CMK (cell line): Measurements from ENCODE around the gene ANKRD28.
"Not testable (repeated sequence)": the region's sequence is repeated elsewhere in the genome, so short reads cannot be mapped to it uniquely, and the experiment has no call there.

Experiments
- DNase-seq: peaks from one replicate; pipeline ENCODE4 v3.0.0-alpha.2; 2010; ENCODE audit warnings: low read depth

Gene ANKRD28

DNA sequence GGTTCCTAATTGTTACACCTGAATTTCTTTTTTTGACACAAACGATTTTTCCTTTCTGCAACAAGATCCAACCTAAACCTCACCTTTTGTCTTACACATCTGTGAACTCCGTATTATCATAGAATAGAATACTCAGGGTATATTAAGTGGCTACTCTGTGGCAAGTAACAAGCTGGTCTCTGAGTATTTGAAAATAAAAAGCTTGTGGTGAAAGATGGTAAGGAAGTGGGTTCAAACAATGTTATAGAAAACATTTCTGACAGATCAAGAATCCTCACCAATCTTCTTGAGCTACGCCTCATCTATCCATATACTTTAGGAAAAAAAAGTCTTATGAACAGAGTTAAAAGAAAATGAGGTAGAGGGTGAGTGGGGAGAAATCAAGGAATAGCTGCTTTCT lies 3.5 kb upstream of the ANKRD28 start:
- DNase-seq, result no peak

DNA sequence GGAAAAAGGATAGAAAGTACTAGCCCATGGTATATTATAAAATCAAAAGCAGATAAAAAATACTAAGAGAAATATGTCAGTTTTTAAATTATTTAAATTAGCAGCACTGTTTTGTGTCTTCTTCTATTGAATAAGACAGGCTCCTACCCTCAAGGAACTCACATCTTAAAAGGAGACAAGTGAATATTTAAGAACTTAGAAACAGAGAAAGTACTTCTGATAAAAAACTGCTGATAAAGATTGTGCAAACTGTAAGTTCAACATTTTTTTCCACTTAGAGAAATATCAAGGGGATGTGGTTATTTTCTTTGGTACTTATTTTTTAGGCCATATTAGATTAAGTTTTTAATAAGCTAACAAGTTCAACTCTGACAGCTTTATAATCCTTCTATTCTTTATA lies 3.0 kb upstream of the ANKRD28 start:
- DNase-seq, result no peak

DNA sequence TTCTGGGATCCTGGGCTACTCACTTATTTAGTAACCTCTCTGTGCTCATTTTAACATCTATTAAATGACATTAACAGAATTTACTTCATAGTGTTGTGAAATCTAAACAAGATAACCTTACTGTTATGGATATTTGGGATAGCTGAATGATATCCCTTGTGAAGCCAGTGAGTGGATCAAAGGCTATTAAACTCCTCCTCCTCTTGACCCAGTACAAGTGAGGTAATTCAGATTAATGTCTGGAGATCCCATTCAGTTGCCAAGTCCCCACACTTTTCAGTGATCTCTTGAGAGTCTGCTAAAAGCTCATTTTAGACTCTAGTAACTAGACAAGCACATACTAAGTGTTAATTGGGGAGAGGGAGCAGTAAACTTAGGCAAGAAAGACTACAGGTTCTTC lies 2.5 kb upstream of the ANKRD28 start:
- no peak for DNase-seq

DNA sequence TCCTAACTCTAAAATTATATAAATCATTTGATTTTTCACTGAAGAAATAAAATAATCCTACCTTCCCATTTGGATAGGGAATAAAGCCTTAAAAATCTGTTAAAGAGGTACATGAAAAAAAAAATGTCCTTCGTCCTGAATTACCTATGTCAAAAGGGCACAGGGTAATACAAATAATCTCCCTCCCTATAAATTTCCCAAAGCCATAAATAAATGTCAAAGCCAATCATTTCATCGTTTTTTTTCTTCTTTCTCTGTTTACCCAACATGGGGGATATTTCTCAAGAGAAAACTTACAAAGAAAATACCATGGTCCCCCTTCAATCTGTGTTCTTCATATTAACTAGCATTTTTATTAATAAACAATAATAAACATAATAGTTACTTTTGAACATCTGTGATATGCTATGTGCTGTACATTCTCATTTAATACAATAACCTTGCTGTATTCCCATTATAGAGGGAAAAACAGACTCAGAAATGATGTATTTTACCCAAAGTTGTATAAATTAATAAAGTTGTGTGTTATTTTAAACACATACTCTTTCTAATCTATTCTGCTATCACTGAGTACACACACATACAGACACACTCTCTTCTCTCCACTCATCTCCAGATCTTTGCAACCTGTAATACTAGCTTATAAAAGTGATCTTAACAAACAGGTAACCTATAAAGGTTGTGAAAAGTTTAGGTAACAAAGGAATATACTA lies 910 bp upstream of the ANKRD28 start:
- DNase-seq, result no peak

DNA sequence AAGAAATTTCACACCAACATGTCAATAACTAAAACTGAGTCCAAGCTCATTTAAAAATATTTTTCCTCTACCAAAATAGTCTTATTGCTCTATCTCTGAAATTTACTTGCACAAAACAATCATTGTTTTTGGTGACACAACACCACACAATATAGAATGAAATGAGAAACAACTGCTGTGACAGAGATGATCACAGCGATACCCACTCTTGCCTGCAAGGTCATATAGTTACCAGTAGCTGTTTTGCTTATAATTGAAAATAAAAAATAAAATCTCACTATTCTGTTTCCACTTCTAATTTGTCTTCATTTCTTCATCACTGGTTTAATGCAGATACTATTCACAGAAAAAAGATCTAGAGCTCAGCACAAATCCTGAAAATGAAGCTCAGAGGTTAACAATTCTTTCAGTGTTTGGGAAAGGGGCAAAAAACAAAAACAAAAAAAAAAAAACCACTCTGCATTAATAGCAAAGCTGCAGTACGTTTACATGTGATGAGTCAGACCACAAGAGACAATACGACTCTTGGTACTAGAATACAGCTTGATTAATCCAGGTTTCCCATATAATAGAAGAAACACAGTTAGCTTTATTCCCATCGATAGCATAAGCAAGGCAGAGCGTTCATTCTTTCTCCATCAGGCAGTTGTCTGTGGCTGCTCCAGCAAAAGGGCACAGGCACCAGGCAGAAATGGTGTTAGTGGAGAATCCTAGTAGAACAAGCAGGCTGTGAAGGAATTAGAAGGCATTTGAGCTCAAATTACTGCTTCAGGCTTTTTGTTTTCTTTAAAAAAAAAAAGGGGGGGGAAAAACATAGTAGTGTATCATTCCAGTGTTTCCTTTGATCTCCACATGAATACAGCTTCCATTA lies 773 bp downstream of the ANKRD28 start:
- DNase-seq, result no peak

DNA sequence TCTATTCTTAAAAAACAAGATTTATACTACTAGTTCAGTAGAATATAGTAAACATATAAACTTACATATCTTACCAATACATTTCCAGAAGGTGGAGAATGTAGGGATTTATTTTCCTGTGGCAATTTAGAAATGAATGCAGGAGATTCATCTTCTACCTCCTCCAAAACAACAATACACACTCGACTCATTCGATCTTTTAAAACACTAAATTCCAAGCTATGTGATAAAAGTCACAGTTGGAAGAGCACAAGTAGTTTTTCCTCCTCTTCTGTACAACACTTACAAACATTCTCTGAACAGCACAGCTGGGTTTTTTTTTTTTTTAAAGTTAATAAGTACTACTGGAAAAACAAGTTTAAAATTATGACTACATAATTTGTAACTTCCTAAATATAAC lies 1.4 kb downstream of the ANKRD28 start:
- DNase-seq, result no peak

DNA sequence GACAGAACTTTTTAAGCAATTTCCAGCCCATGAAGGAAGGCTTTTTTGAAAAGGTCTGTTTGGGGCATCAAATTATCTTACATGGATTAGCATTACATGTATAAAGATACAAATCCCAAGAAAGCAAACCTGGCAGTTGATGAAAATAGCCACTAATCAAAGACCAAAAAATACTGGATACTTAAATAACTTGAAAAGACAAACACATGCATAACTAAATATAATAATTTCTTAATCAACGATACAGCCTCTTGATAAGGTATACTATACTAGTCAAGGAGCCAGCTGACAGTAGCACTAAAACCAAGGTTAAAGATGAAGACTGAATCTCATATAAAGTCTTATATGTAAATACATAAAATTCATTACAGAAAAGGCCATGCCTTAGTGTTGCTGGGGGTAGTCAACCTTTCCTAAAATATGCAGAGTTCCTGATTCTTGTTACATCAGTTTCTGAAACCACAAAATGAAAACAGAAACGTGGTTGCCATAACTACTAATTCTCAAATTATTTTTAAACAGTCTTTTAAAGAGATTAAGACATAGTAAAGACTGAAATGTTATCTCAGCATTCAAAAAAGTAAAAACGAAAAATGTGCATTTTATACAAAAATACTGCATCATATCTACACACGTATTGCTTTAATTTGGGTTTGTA lies 2.0 kb downstream of the ANKRD28 start:
- DNase-seq, result no peak

DNA sequence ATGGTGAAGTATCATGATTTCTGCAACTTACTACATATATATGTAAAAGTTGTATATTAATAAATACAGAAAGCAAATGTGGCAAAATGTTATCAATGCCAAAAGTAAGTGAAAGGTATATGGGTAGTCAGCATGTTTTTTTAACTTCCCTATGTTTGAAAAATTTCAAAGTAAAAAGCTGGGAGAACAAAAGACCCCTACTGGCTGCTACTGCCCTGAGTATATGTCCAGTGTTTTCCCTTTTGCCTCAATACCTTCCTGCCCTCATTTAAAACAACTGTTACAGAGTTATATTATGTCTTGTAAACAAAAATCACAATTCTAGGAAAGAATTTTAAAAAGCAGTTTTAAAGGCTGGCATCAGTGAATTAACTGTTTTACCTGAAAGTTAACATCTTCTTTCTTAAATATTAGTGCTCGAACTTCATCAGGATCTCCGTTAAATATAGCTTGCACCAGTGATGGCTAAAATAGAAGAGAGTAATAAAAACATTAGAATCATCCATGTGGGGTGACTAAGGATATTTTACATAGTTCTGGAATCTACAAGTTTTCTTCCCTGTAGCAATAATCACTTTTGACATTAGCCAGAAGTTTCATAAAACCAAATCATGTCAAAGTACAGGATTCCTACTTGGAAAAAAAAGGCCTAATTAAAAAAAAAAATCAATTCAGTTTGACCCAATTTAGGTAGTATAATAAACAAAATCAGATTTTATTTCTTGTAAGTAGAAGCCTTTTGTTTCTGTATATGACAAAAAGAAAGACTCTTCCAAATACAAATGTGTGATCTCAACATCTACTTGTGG lies 2.7 kb downstream of the ANKRD28 start:
- DNase-seq, result no peak

DNA sequence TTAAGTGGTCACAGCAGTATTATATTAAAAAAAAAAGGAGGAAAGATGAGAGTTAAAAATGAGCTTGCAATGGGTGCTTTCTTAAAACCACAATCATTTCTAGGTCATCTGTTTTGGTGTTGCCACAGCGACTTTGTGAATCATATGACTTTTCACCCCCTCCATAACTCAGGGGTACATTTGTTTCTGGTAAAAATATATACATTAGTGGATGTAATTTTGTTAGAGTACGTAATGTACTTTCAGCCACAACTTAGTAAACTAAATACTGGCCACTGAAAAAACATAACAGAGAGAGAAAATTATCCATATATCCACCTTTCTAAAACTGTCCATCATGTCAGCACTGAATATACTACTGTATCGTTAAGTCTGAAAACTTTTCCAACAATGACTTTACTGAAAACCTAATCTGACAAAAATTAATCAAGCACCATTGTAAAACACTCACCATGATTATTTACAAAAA lies 3.4 kb downstream of the ANKRD28 start:
- DNase-seq, result no peak

DNA sequence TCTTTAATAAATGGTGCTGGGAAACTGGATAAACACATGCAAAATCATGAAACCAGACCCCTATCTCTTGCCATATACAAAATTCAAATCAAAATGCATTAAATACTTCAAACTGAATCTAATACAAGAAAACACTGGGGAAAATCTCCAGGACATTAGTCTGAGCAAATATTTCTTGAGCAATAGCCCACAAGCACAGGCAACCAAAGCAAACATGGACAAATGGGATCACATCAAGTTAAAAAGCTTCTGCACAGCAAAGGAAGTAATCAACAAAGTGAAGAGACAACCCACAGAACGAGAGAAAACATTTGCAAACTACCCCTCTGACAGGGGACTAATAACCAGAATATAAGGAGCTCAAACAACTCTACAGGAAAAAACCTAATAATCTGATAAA lies 6.3 kb downstream of the ANKRD28 start:
- no peak for DNase-seq

DNA sequence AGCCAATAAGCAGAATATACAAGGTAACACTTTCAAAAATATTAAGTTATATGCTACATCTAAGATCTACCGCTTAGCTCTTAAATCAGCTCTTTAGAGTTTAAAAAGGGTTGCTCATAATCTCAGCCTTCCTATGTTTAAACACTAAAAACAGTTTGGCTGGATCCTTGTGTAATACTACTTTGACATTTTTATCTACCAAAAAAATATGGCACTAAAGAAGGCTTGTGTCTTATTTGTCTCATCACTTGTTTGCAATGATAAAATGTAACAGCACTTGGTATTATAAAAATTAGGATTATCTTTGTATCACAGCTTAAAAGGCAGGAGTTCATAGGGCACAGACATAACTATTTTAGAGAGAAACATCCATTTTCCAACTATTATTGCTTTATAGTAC lies 9.8 kb downstream of the ANKRD28 start:
- DNase-seq, result no peak

DNA sequence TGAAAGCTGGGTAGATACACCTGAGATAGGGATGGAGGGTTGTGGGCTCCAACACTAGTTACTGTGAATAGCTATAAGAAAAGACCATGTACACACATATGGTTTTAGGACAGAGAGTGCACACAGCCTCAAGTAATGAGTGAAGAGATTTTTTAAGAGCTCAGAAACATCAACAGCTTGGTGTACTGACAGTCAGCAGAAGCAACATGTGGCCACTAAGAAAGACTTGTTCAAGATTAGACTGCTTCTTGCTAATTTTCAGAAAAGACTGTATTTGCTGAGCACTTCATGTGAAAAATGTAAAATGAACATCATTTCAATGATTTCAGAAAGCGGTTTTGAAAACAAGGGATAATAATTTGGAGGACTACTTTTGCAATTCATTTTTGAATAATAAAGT lies 10.3 kb downstream of the ANKRD28 start:
- no peak for DNase-seq

DNA sequence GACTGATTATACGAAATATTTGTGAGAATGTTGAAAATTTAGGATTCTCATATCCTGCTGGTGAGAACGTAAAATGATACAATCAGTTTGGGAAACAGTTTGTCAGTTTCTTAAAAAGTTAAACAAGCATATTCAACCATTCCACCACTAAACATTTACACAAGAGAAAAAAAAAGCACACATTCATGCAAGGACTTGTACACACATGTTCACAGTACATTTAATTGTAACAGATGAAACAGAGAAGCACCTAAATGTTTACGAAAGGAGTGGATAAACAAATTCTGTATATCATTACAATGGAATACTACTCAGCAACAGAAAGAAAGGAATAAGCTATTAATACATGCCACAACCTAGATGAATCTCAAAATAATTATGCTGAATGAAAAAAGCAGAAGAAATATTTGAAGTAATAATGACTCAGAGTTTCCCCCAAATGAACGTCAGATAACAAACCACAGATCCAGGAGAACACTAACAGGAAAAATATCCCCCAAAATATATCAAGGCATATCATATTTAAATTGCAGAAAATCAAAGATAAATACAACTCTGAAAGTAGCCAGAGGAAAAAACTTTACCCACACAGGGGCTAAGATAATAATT lies 14.3 kb downstream of the ANKRD28 start:
- no peak for DNase-seq

DNA sequence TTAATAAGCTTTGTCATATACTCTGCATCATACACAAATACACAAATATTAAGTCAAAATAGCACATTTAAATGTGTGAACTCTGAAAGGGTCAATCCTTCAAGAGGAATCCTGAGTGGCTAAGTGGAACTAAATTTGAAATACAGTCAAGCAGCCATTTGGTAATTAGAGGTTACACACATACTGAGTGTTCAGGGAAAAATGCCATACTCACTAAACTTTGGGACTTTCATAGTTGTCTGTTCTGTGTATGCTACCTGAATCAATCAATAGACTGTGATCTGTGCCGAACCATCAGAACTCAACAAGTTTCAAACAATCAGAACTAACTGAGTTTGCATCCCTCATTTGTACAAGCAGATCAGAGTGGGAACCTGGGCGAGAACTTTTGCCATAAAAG lies 15.3 kb downstream of the ANKRD28 start:
- DNase-seq, result no peak

DNA sequence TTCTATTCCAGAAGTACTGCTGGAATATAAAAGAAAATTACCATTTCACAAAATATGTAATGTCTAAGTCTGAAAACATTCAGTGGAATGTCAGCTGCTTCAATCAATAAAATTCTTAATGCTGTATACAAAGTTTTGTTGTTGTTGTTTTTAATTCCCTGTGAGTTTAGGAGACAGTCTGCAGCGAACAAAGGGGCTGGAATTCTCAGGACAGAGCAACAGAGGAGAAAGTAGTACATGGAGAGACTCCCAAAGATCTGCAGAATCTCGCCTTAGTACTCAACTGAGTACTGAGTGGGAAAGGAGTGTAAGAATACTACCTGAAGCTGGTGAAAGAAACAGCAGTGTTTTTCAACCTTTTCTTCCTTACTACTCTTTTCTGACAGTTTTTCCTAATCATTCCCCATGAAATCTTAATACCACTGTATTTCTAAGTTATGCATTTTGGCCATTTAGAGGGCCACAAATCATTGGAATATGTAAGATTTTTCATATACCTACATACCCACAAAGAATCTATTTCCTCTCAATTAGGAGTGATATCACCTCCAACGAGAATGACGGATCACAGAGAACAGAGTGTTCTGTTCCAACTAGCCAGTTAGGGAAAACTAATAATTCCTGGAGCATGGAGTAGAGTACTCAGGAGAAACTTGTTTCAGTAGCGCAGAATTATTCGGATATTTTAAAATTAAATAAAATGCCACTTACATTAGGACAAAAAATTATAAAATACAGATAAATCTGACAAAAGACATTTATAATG lies 16.0 kb downstream of the ANKRD28 start:
- DNase-seq, result no peak

DNA sequence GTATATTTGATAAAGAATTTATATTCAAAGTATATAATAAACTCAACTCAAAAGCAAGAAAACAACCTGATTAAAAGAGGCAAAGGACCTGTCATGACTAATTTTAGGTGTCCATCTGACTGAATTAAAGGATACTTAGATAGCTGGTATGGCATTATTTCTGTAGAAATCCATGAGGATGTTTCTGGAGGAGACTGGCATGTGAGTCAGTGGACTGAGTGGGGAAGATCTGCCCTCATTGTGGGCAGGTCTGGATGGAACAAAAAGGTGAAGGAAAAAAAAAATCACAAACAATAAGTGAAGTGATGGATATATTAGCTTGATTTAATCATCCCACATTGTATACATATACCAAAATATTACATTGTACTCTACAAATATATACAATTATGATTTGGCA lies 16.6 kb downstream of the ANKRD28 start:
- DNase-seq, result no peak

DNA sequence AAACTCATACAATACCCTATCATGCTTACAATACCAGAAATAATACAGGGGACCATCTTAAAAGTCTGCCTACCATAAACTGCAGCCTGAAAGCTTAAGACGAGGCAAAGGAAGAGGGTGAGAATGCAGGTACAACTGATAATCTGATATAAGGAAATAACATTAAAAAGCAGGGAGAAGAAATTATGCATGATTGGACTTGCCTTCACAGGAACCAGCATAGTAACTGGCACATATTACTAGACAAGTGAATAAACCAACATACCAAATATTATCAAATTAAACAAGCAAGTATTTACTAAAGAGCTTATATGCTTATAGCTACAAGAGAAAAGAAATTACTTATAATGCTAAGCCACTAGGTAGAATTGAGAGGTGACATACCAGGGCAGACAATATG lies 18.7 kb downstream of the ANKRD28 start:
- DNase-seq, result no peak

DNA sequence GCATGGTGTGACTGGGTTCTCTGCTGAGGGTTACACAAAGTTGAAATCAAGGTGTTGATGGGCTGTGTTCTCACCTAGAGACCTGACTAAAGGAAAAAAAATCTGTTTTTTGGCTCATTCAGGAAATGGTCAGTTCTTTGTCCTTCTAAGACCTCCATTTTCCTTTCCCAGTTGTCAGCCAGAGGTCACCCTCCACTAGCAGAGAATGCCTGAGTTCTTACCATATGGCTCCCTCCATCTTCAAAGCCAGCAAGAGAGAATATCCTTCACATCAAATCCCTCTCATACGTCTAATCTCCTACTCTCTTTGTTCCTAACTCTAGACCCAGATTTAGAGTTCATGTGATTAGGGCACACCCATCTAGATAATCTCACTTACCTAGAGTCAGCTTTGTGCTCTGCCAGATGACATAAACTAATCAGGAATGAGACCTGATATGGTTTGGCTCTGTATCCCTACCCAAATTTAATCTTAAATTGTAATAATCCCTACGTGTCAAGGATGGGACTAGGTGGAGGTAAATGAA lies 19.4 kb downstream of the ANKRD28 start:
- no peak for DNase-seq

DNA sequence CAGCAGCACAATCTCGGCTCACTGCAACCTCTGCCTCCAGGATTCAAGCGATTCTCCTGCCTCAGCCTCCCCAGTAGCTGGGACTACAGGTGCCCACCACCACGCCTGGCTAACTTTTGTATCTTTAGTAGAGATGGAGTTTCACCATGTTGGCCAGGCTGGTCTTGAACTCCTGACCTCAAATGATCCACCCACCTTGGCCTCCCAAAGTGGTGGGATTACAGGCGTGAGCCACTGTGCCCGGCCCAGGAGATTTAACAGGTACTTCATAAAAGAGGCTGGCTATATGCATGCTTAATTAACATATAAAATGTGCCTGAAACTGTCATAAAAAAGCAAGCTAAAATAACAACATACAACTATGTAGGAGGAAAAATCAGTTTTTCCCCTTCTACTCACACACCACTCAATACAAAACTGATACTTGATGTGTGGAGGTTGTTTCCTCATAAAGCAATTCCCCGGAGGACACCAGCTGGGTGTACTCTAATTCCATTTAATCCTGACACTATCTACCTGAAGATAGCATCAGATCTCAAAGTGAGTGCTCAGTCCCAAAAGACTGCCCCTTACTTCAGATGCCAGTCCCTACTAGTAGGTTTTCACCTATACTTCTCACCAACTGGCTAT lies 22.7 kb downstream of the ANKRD28 start:
- not testable (repeated sequence) for DNase-seq

DNA sequence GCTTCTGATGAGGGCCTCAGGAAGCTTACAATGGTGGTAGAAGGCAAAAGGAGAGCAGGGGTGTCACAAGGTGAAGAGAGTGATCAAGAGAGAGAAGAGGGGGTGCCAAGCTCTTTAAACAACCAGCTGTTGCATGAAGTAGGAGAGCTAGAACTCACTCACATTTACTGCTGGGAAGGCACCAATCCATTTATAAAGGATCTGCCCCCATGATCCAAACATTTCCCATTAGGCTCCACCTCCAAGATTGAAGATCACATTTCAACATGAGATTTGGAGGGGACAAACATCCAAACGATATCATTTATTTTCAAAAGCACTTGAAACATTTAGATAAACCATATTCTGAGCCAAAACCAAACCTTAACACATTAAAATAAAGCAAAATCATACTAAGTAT lies 26.3 kb downstream of the ANKRD28 start:
- DNase-seq, result no peak
